ENCODE data around the gene C16orf96. TPM values are rescaled to one million over a fixed set of nuclear protein-coding genes. Genes with fewer than 3 reads are reported as not detected.

C16orf96 gene
- total RNA-seq, 1 donor from 2014 or later = not detected

GRCh38 chr16:4556580-4556979 is 440 bp downstream of the C16orf96 start:
- intact Hi-C loops (cut with DNase I) = loop anchor here (10.0 kb wide), 1 partner anchor 52 kb away; no protein-coding TSS in a partner anchor
- no peaks in the 10 kb centered on the region for H3K36me3 ChIP-seq
- no peaks in the 10 kb centered on the region for H3K4me1 ChIP-seq
- no peaks in the 10 kb centered on the region for H3K9me3 ChIP-seq
- DNase-seq (ENCODE audit: extremely low spot score in 2 of 2) = no peak
- no peak overlapping the region for H3K4me3 ChIP-seq
- H3K27ac ChIP-seq = no peak overlapping the region
- H3K27me3 ChIP-seq = no peaks in the 10 kb centered on the region
- no peak for TF ChIP-seq POLR2A (IDR thresholded peaks at IDR 0.05)
- TF ChIP-seq POLR2AphosphoS5 (IDR thresholded peaks at IDR 0.05; ENCODE audit: insufficient read depth in 1 of 2, low read depth in 1 of 2) = no peak
- TF ChIP-seq CTCF (IDR thresholded peaks at IDR 0.05) = no peak

- no peak for DNase-seq (ENCODE audit: extremely low spot score in 2 of 2)
- no peaks in the 10 kb centered on the region for H3K9me3 ChIP-seq
- H3K27ac ChIP-seq = no peak overlapping the region
- TF ChIP-seq CTCF (IDR thresholded peaks at IDR 0.05) (no peak), POLR2AphosphoS5 (IDR thresholded peaks at IDR 0.05; ENCODE audit: insufficient read depth in 1 of 2, low read depth in 1 of 2) (no peak), POLR2A (IDR thresholded peaks at IDR 0.05) (no peak)
- H3K4me1 ChIP-seq = no peaks in the 10 kb centered on the region
- H3K4me3 ChIP-seq = no peak overlapping the region
- no peaks in the 10 kb centered on the region for H3K27me3 ChIP-seq
- intact Hi-C loops (cut with DNase I) = loop anchor here (10.0 kb wide), 1 partner anchor 53 kb away; no protein-coding TSS in a partner anchor
- no peaks in the 10 kb centered on the region for H3K36me3 ChIP-seq
These were observed 1.8 kb downstream of the C16orf96 start for GRCh38 chr16:4557973-4558372.

GRCh38 chr16:4561596-4561995 is 5.5 kb downstream of the C16orf96 start:
- no peak overlapping the region for H3K4me3 ChIP-seq
- intact Hi-C loops (cut with DNase I) = no loop called here
- DNase-seq (ENCODE audit: extremely low spot score in 2 of 2) = no peak
- TF ChIP-seq CTCF (IDR thresholded peaks at IDR 0.05) (no peak), POLR2A (IDR thresholded peaks at IDR 0.05) (no peak), POLR2AphosphoS5 (IDR thresholded peaks at IDR 0.05; ENCODE audit: insufficient read depth in 1 of 2, low read depth in 1 of 2) (no peak)
- no peaks in the 10 kb centered on the region for H3K36me3 ChIP-seq
- no peaks in the 10 kb centered on the region for H3K27me3 ChIP-seq
- H3K4me1 ChIP-seq = no peaks in the 10 kb centered on the region
- no peaks in the 10 kb centered on the region for H3K9me3 ChIP-seq
- H3K27ac ChIP-seq = no peak overlapping the region

GRCh38 chr16:4564661-4565267 is 8.6 kb downstream of the C16orf96 start:
- Histone ChIP-seq H3K27ac (no peak overlapping the region), H3K36me3 (no peaks in the 10 kb centered on the region), H3K4me1 (no peaks in the 10 kb centered on the region), H3K4me3 (no peak overlapping the region), H3K27me3 (no peaks in the 10 kb centered on the region), H3K9me3 (no peaks in the 10 kb centered on the region)
- TF ChIP-seq POLR2A (IDR thresholded peaks at IDR 0.05) (no peak), POLR2AphosphoS5 (IDR thresholded peaks at IDR 0.05; ENCODE audit: insufficient read depth in 1 of 2, low read depth in 1 of 2) (no peak), CTCF (IDR thresholded peaks at IDR 0.05) (no peak)
- intact Hi-C loops (cut with DNase I) = no loop called here
- no peak for DNase-seq (ENCODE audit: extremely low spot score in 2 of 2)

GRCh38 chr16:4566144-4566543 is 10.0 kb downstream of the C16orf96 start:
- intact Hi-C loops (cut with DNase I) = no loop called here
- no peak overlapping the region for H3K4me3 ChIP-seq
- TF ChIP-seq CTCF (IDR thresholded peaks at IDR 0.05) (no peak), POLR2A (IDR thresholded peaks at IDR 0.05) (no peak), POLR2AphosphoS5 (IDR thresholded peaks at IDR 0.05; ENCODE audit: insufficient read depth in 1 of 2, low read depth in 1 of 2) (no peak)
- H3K9me3 ChIP-seq = no peaks in the 10 kb centered on the region
- H3K36me3 ChIP-seq = no peaks in the 10 kb centered on the region
- no peak overlapping the region for H3K27ac ChIP-seq
- no peak for DNase-seq (ENCODE audit: extremely low spot score in 2 of 2)
- H3K27me3 ChIP-seq = no peaks in the 10 kb centered on the region
- H3K4me1 ChIP-seq = no peaks in the 10 kb centered on the region

Data from vagina (tissue), 2 donors.